GM23248 (cell line): ENCODE data around the gene ZNF750.

Source experiments
- EZH2 ChIP-seq: fragments of 200-600 bp; sonication (generic); IDR thresholded peaks from 2 replicates; pipeline ENCODE4 v1.6.1; 2018; ENCODE audit warnings: antibody characterized with exemption, mild to moderate bottlenecking; ENCODE audit not compliant: insufficient read depth, poor library complexity, severe bottlenecking
- EZH2phosphoT487 ChIP-seq: fragments of 200-600 bp; sonication (generic); IDR thresholded peaks from 2 replicates; pipeline ENCODE4 v1.6.1; 2018; ENCODE audit warnings: antibody characterized with exemption, moderate library complexity, mild to moderate bottlenecking, low read depth; ENCODE audit not compliant: insufficient read depth

- TF ChIP-seq EZH2phosphoT487 (no peak), EZH2 (no peak)
Observed at GRCh38 chr17:82789051-82789592, 50.7 kb downstream of the ZNF750 start.
